ENCODE measurements around the gene GSN. TPM values are rescaled to one million over a fixed set of nuclear protein-coding genes. Genes with fewer than 3 reads are reported as not detected.

Gene GSN
- total RNA-seq, 2 experiments from 2014 or later, result 2.9 to 3.4 TPM

GRCh38 chr9:121278477-121279261 lies 10.7 kb downstream of the GSN start:
- peak; percentile 57 for DNase-seq
- no peak overlapping the region for H3K27ac Mint-ChIP-seq
- CTCF ChIA-PET, result interaction anchor here (0.6 to 2.4 kb wide), 16 partner anchors 8 to 272 kb away, joined by 3 to 20 read pairs (median 4); partner anchors contain the start of gene GSN
- POLR2A ChIA-PET, result interaction anchor here (0.6 kb wide), 1 partner anchor 430 kb away, joined by 6 read pairs; no protein-coding TSS in a partner anchor
- H3K27me3 Mint-ChIP-seq, result no peaks in the 10 kb centered on the region
- H3K4me3 Mint-ChIP-seq, result no peak overlapping the region
- H3K4me1 Mint-ChIP-seq, result peaks cover 6% of the 10 kb centered on the region
- H3K9me3 Mint-ChIP-seq, result no peaks in the 10 kb centered on the region
- no peaks in the 10 kb centered on the region for H3K36me3 Mint-ChIP-seq (ENCODE audit: low read depth)

- no peaks in the 10 kb centered on the region for H3K9me3 Mint-ChIP-seq
- ChIA-PET POLR2A (no interaction called here), CTCF (interaction anchor here (1.0 to 1.3 kb wide), 3 partner anchors 12 to 40 kb away, joined by 3 to 5 read pairs (median 3); partner anchors contain the start of gene GSN)
- DNase-seq, result no peak
- no peak overlapping the region for H3K27ac Mint-ChIP-seq
- H3K4me3 Mint-ChIP-seq, result no peak overlapping the region
- H3K4me1 Mint-ChIP-seq, result peaks cover 6% of the 10 kb centered on the region
- no peaks in the 10 kb centered on the region for H3K36me3 Mint-ChIP-seq (ENCODE audit: low read depth)
- no peaks in the 10 kb centered on the region for H3K27me3 Mint-ChIP-seq
Observed at GRCh38 chr9:121279776-121280388, 11.9 kb downstream of the GSN start.

DNA sequence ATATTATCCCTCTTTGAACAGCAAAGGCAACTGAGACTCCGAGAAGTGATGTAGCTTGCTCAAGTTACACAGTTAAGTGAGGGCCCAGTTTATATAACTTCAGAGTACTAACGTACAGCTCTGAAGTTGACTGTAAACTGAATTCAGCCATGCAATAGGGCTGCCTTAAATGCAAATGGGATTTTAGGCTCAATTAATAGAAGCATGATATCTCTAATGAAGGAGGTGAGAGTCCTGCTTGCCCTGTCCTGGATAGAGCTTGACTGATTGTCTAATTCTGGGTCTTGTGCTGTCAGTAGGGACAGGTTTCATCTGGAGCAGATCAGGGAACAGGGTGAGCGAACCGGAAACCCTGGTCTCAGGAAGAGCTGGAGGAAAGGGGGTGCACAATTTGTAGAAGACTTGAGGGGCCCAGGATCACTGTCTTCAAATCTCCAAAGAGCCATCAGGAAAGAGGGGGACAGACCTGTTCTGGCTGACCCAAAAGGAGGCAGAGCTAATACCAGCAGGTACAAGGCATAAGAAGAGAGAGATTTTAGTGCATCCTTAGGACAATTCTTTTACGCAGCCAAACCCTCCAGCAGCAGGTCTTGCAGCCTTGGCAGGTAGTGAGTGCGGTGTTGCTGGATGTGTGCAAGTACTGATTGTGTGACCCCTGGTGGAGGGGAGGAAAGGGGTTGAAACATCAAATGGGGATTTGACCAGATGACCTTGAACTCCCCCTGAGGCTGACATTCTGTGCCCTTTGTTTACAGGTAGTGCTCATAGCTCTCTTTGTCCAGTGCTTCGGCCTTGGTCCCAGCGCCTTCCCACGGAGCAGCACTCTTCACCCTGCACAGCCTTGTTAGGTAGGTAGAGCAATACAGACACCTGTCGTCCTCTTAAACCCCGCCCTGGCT lies 13.0 kb downstream of the GSN start:
- Mint-ChIP-seq H3K9me3 (no peaks in the 10 kb centered on the region), H3K27ac (no peak overlapping the region), H3K4me1 (peaks cover 9% of the 10 kb centered on the region), H3K27me3 (no peaks in the 10 kb centered on the region), H3K4me3 (no peak overlapping the region), H3K36me3 (ENCODE audit: low read depth) (no peaks in the 10 kb centered on the region)
- no peak for DNase-seq
- CTCF ChIA-PET, result interaction anchor here (1.0 to 1.3 kb wide), 3 partner anchors 13 to 39 kb away, joined by 3 to 5 read pairs (median 3); partner anchors contain the start of gene GSN
- POLR2A ChIA-PET, result no interaction called here

GRCh38 chr9:121281614-121282276 lies 13.8 kb downstream of the GSN start:
- H3K4me3 Mint-ChIP-seq, result no peak overlapping the region
- no peak for DNase-seq
- ChIA-PET POLR2A (no interaction called here), CTCF (interaction anchor here (1.3 kb wide), 1 partner anchor 39 kb away, joined by 5 read pairs; no protein-coding TSS in a partner anchor)
- H3K36me3 Mint-ChIP-seq (ENCODE audit: low read depth), result no peaks in the 10 kb centered on the region
- peaks cover 15% of the 10 kb centered on the region for H3K4me1 Mint-ChIP-seq
- no peak overlapping the region for H3K27ac Mint-ChIP-seq
- no peaks in the 10 kb centered on the region for H3K9me3 Mint-ChIP-seq
- no peaks in the 10 kb centered on the region for H3K27me3 Mint-ChIP-seq

DNA sequence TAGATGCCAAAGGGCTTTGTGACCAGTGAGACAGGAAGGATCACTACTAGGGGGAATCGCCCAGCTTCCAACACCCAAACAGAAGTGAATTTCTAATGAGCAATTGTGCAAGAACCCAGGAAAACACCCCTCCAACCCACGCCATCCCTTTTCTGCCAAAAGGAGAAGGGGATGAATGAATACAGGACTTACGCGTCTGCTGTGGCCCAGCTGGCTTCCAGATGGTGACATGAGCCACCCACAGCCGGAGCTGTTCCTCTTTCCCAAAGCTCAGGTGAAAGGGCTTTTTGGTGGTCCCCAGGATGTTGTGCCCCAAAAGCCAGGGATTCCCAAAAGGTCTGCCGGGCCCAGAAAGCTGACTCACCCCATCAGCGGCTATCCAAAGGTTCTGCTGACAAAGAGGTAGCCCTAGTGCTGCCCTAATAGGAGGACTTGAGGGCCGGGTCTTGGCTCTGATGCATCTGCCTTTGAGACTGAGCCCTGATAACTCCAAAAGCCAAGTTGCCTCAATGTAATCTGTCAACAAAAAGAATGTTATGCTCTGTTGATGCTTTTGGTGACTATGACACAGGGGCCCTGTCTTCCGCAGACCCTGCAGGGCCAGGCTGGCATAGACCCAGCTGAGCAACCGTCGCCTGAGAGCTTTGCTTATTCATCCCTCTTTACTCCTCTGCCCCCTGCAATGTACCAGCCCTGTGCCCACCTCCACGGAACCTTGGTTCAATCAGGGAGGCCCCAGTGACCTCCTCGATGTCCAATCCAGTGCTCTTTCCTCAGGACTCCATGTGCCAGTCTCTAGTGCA lies 14.5 kb downstream of the GSN start:
- CTCF ChIA-PET, result interaction anchor here (1.3 kb wide), 1 partner anchor 38 kb away, joined by 5 read pairs; no protein-coding TSS in a partner anchor
- H3K27ac Mint-ChIP-seq, result no peak overlapping the region
- H3K9me3 Mint-ChIP-seq, result no peaks in the 10 kb centered on the region
- H3K27me3 Mint-ChIP-seq, result no peaks in the 10 kb centered on the region
- no peaks in the 10 kb centered on the region for H3K36me3 Mint-ChIP-seq (ENCODE audit: low read depth)
- POLR2A ChIA-PET, result no interaction called here
- H3K4me3 Mint-ChIP-seq, result no peak overlapping the region
- H3K4me1 Mint-ChIP-seq, result peaks cover 17% of the 10 kb centered on the region
- DNase-seq, result no peak

DNA sequence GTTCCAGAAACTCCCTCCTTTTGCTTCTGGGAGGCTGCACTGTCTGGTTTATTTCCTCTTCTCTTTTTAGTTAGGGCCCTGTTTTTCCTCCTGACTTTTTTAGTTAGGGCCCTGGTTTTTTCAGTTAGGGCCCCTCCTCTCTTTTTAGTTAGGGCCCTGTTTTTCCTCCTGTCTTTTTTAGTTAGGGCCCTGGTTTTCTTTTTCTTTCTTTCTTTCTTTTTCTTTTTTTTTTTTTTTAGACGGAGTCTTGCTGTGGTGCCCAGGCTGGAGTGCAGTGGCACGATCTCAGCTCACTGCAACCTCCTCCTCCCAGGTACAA lies 15.1 kb downstream of the GSN start:
- no peaks in the 10 kb centered on the region for H3K27me3 Mint-ChIP-seq
- ChIA-PET CTCF (interaction anchor here (0.6 to 0.7 kb wide), 2 partner anchors 25 to 116 kb away, joined by 3 to 5 read pairs; no protein-coding TSS in a partner anchor), POLR2A (no interaction called here)
- peaks cover 21% of the 10 kb centered on the region for H3K4me1 Mint-ChIP-seq
- H3K9me3 Mint-ChIP-seq, result no peaks in the 10 kb centered on the region
- DNase-seq, result no peak
- no peaks in the 10 kb centered on the region for H3K36me3 Mint-ChIP-seq (ENCODE audit: low read depth)
- no peak overlapping the region for H3K4me3 Mint-ChIP-seq
- H3K27ac Mint-ChIP-seq, result no peak overlapping the region

- POLR2A ChIA-PET, result no interaction called here
- Mint-ChIP-seq H3K27ac (no peak overlapping the region), H3K9me3 (no peaks in the 10 kb centered on the region), H3K27me3 (no peaks in the 10 kb centered on the region), H3K36me3 (ENCODE audit: low read depth) (no peaks in the 10 kb centered on the region), H3K4me1 (peaks cover 25% of the 10 kb centered on the region), H3K4me3 (no peak overlapping the region)
- DNase-seq, result no peak
- CTCF ChIA-PET, result interaction anchor here (0.5 to 1.3 kb wide), 4 partner anchors 10 to 122 kb away, joined by 3 to 5 read pairs (median 4); no protein-coding TSS in a partner anchor
Observed at GRCh38 chr9:121283856-121284732, 16.1 kb downstream of the GSN start.

DNA sequence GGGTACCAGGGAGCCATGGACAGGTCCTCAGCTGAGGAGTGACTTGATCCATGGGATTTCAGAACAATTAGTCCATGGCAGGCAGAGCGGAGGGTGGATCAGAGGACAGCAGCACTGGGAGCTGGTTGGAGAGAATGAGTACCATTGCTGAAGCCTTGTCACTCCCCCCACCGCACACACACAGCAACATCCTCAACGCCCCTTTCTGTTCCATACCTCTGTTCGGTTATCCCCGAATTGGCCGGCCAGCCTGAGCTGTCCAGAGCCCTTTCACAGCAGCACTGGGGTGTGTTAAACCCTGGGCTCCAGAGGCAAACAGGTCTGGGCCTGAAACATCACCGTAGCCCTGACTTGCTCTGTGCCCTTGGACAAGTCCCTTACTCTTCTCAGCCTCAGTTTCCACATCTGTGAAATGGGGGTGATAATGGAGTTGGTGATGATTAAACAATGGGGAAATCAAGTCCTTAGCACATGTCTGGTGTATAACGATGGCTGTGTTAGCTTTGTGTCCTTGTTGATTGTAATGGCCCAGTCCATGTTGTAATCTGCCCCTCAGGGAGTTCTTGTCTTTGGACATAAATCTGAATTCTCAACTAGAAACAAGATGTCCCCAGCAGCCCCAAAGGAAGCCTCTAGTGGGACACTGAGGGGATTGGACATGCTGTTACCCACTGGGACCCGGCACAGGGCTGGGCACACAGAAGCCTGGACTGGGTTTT lies 16.9 kb downstream of the GSN start:
- peaks cover 25% of the 10 kb centered on the region for H3K4me1 Mint-ChIP-seq
- H3K4me3 Mint-ChIP-seq, result no peak overlapping the region
- H3K36me3 Mint-ChIP-seq (ENCODE audit: low read depth), result no peaks in the 10 kb centered on the region
- H3K9me3 Mint-ChIP-seq, result no peaks in the 10 kb centered on the region
- ChIA-PET CTCF (interaction anchor here (0.5 to 1.5 kb wide), 3 partner anchors 11 to 121 kb away, joined by 3 to 5 read pairs (median 3); no protein-coding TSS in a partner anchor), POLR2A (no interaction called here)
- no peak overlapping the region for H3K27ac Mint-ChIP-seq
- H3K27me3 Mint-ChIP-seq, result no peaks in the 10 kb centered on the region
- DNase-seq, result no peak

DNA sequence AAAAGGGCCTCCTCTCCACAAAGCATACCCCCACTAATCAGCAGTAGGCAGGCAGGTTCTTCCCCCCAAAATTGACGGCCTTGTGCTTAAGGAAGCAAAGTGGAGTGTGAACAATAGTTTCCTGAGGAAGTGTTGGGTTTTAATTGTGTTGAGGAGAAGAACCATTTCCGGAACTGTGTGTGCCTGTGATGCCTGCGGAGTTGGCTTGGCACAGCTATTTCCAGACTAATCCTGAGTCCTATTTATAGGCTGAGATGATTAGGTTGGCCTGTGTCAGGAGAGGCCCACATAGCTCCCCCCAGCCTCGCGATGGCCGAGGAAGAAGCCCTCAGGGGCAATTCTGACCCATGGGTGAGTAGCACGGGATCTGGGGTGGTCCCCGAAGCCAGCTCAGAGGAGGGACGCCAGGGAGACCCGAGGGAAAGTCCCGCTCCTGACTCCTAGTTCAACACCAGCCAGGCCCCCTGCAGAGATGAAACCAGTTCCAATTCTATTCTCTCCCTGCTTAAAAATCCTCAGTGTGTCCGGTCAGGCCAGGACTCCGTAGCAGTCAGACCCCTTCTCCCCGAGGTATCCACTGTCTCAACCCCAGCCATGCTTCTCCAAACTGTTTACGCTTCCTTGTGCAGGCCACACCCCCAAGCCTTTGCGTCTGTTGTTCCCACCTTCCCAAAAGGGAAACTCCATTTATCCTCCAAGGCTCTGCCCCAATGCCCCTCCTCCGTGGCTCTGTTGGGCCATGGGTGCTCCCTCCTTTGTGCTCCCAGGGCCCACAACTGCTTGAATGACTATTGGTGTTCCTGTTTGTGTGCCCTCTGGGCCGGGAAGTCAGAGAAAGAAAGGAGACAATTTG lies 18.1 kb downstream of the GSN start:
- POLR2A ChIA-PET, result no interaction called here
- CTCF ChIA-PET, result interaction anchor here (1.4 to 1.9 kb wide), 3 partner anchors 8 to 52 kb away, joined by 3 to 7 read pairs (median 5); no protein-coding TSS in a partner anchor
- no peak overlapping the region for H3K4me3 Mint-ChIP-seq

GRCh38 chr9:121286688-121286972 lies 18.7 kb downstream of the GSN start:
- H3K27me3 Mint-ChIP-seq, result no peaks in the 10 kb centered on the region
- ChIA-PET POLR2A (no interaction called here), CTCF (interaction anchor here (1.4 to 1.9 kb wide), 2 partner anchors 9 to 33 kb away, joined by 5 to 7 read pairs; no protein-coding TSS in a partner anchor)
- H3K4me1 Mint-ChIP-seq, result peaks cover 24% of the 10 kb centered on the region
- no peak overlapping the region for H3K27ac Mint-ChIP-seq
- H3K9me3 Mint-ChIP-seq, result no peaks in the 10 kb centered on the region
- H3K36me3 Mint-ChIP-seq (ENCODE audit: low read depth), result no peaks in the 10 kb centered on the region
- H3K4me3 Mint-ChIP-seq, result no peak overlapping the region
- DNase-seq, result no peak

More for the DNA sequence above, 18.1 kb downstream of the GSN start:
- H3K4me1 Mint-ChIP-seq, result peaks cover 25% of the 10 kb centered on the region
- DNase-seq, result no peak
- no peaks in the 10 kb centered on the region for H3K36me3 Mint-ChIP-seq (ENCODE audit: low read depth)
- no peak overlapping the region for H3K27ac Mint-ChIP-seq
- H3K9me3 Mint-ChIP-seq, result no peaks in the 10 kb centered on the region
- H3K27me3 Mint-ChIP-seq, result no peaks in the 10 kb centered on the region
